Mucosa of rectum (tissue), 2 donors: ENCODE measurements around the gene CDKN2AIP.

Experiments used
- H3K27ac ChIP-seq, 2 donors: one replicate each; pipeline ENCODE4 v1.7.0; 2013; ENCODE audit warnings: inconsistent platforms in 2 of 2, low read depth in 2 of 2, low read length in 2 of 2
- H3K27me3 ChIP-seq, 2 donors: one replicate each; pipeline ENCODE4 v1.7.0; 2013; ENCODE audit warnings: low read length in 2 of 2; ENCODE audit not compliant: control insufficient read depth in 2 of 2, insufficient read depth in 2 of 2
- H3K36me3 ChIP-seq, 2 donors: one replicate each; pipeline ENCODE4 v1.7.0; 2013; ENCODE audit warnings: low read length in 2 of 2; ENCODE audit not compliant: control insufficient read depth in 2 of 2, insufficient read depth in 2 of 2
- H3K4me1 ChIP-seq, 2 donors: one replicate each; pipeline ENCODE4 v1.7.0; 2013; ENCODE audit warnings: low read length in 2 of 2, mild to moderate bottlenecking in 1 of 2; ENCODE audit not compliant: control insufficient read depth in 2 of 2, insufficient read depth in 2 of 2
- H3K4me3 ChIP-seq, 2 donors: one replicate each; pipeline ENCODE4 v1.7.0; 2013; ENCODE audit warnings: low read length in 2 of 2
- H3K9ac ChIP-seq, 2 donors: one replicate each; pipeline ENCODE4 v1.7.0; 2013; ENCODE audit warnings: low read length in 2 of 2, low read depth in 1 of 2, mild to moderate bottlenecking in 1 of 2
- H3K9me3 ChIP-seq, 2 donors: one replicate each; pipeline ENCODE4 v1.7.0; 2013; ENCODE audit warnings: low read length in 2 of 2; ENCODE audit not compliant: control insufficient read depth in 2 of 2
- donor health status: healthy.
- donor health status: Normal muscosa, but diverticular disease.

Gene CDKN2AIP

GRCh38 chr4:183402771-183403170 lies 41.7 kb upstream of the CDKN2AIP start:
- Histone ChIP-seq H3K9ac (no peak overlapping the region), H3K4me3 (no peak overlapping the region), H3K9me3 (no peaks in the 10 kb centered on the region), H3K4me1 (peaks cover 6 to 7% of the 10 kb centered on the region in 2 donors), H3K27ac (no peak overlapping the region), H3K27me3 (no peaks in the 10 kb centered on the region), H3K36me3 (no peaks in the 10 kb centered on the region)

GRCh38 chr4:183403486-183403885 lies 41.0 kb upstream of the CDKN2AIP start:
- Histone ChIP-seq H3K36me3 (no peaks in the 10 kb centered on the region), H3K27ac (no peak overlapping the region), H3K4me1 (peaks cover 6 to 11% of the 10 kb centered on the region in 2 donors), H3K27me3 (no peaks in the 10 kb centered on the region), H3K9ac (no peak overlapping the region), H3K9me3 (no peaks in the 10 kb centered on the region), H3K4me3 (no peak overlapping the region)

- Histone ChIP-seq H3K4me1 (peaks cover 11 to 13% of the 10 kb centered on the region in 2 donors), H3K4me3 (no peak overlapping the region), H3K27me3 (no peaks in the 10 kb centered on the region), H3K27ac (no peak overlapping the region), H3K9ac (no peak overlapping the region), H3K9me3 (no peaks in the 10 kb centered on the region), H3K36me3 (no peaks in the 10 kb centered on the region)
Observed at GRCh38 chr4:183403961-183404360, 40.5 kb upstream of the CDKN2AIP start.

- H3K27me3 ChIP-seq = no peaks in the 10 kb centered on the region
- H3K4me1 ChIP-seq = peaks cover 14 to 18% of the 10 kb centered on the region in 2 donors
- H3K27ac ChIP-seq = no peak overlapping the region
- H3K4me3 ChIP-seq = no peak overlapping the region
- no peaks in the 10 kb centered on the region for H3K36me3 ChIP-seq
- no peak overlapping the region for H3K9ac ChIP-seq
- H3K9me3 ChIP-seq = no peaks in the 10 kb centered on the region
Observed at GRCh38 chr4:183405303-183405702, 39.1 kb upstream of the CDKN2AIP start.

- H3K27me3 ChIP-seq = no peaks in the 10 kb centered on the region
- H3K4me3 ChIP-seq = peak overlapping the region; percentile 79 to 84
- H3K36me3 ChIP-seq = no peaks in the 10 kb centered on the region
- H3K27ac ChIP-seq = peak overlapping the region; percentile 58 to 69
- H3K9me3 ChIP-seq = no peaks in the 10 kb centered on the region
- H3K4me1 ChIP-seq = peaks cover 14 to 18% of the 10 kb centered on the region in 2 donors
- peak overlapping the region; percentile 72 to 78 for H3K9ac ChIP-seq
Observed at GRCh38 chr4:183407128-183407585, 37.3 kb upstream of the CDKN2AIP start.

- Histone ChIP-seq H3K4me1 (peaks cover 14 to 18% of the 10 kb centered on the region in 2 donors), H3K36me3 (no peaks in the 10 kb centered on the region), H3K9me3 (no peaks in the 10 kb centered on the region), H3K27ac (peak overlapping the region; percentile 58 to 78), H3K27me3 (no peaks in the 10 kb centered on the region), H3K4me3 (peak overlapping the region; percentile 79 to 84), H3K9ac (peak overlapping the region; percentile 72 to 78)
Observed at GRCh38 chr4:183407635-183408464, 36.6 kb upstream of the CDKN2AIP start.

- Histone ChIP-seq H3K4me1 (peaks cover 14 to 18% of the 10 kb centered on the region in 2 donors), H3K9ac (peak overlapping the region in 1 of 2 donors; percentile 53), H3K9me3 (no peaks in the 10 kb centered on the region), H3K36me3 (no peaks in the 10 kb centered on the region), H3K4me3 (no peak overlapping the region), H3K27ac (peak overlapping the region; percentile 43 to 78), H3K27me3 (no peaks in the 10 kb centered on the region)
Observed at GRCh38 chr4:183408796-183409195, 35.6 kb upstream of the CDKN2AIP start.

GRCh38 chr4:183409483-183409882 lies 35.0 kb upstream of the CDKN2AIP start:
- H3K27me3 ChIP-seq = no peaks in the 10 kb centered on the region
- no peak overlapping the region for H3K4me3 ChIP-seq
- H3K36me3 ChIP-seq = no peaks in the 10 kb centered on the region
- H3K9ac ChIP-seq = no peak overlapping the region
- no peaks in the 10 kb centered on the region for H3K9me3 ChIP-seq
- peak overlapping the region; percentile 43 to 78 for H3K27ac ChIP-seq
- peaks cover 14 to 18% of the 10 kb centered on the region in 2 donors for H3K4me1 ChIP-seq

GRCh38 chr4:183409934-183410333 lies 34.5 kb upstream of the CDKN2AIP start:
- no peaks in the 10 kb centered on the region for H3K9me3 ChIP-seq
- no peak overlapping the region for H3K4me3 ChIP-seq
- H3K4me1 ChIP-seq = peaks cover 14 to 18% of the 10 kb centered on the region in 2 donors
- H3K27me3 ChIP-seq = no peaks in the 10 kb centered on the region
- no peak overlapping the region for H3K9ac ChIP-seq
- no peaks in the 10 kb centered on the region for H3K36me3 ChIP-seq
- no peak overlapping the region for H3K27ac ChIP-seq

GRCh38 chr4:183411291-183411861 lies 33.1 kb upstream of the CDKN2AIP start:
- H3K9ac ChIP-seq = no peak overlapping the region
- no peak overlapping the region for H3K4me3 ChIP-seq
- no peaks in the 10 kb centered on the region for H3K9me3 ChIP-seq
- H3K36me3 ChIP-seq = no peaks in the 10 kb centered on the region
- peaks cover 14 to 18% of the 10 kb centered on the region in 2 donors for H3K4me1 ChIP-seq
- no peak overlapping the region for H3K27ac ChIP-seq
- H3K27me3 ChIP-seq = no peaks in the 10 kb centered on the region
